HepG2 (cell line): Measurements from ENCODE around the gene IQCH. TPM values are rescaled to one million over a fixed set of nuclear protein-coding genes. Genes with fewer than 3 reads are reported as not detected.

Experiments
- BRCA1 ChIP-seq: sonication (generic); formaldehyde crosslinking; IDR thresholded peaks from 2 replicates; pipeline ENCODE4 v1.4.0; 2020; ENCODE audit warnings: missing genetic modification reagents
- ELF1 ChIP-seq: sonication (generic); formaldehyde crosslinking; IDR thresholded peaks from 2 replicates; pipeline ENCODE4 v1.4.0; 2020; ENCODE audit warnings: missing genetic modification reagents
- EP300 ChIP-seq, 3 experiments: sonication (generic) in 1 of 3; formaldehyde crosslinking in 1 of 3; IDR thresholded peaks; 2 replicates each; pipeline versions ENCODE4 v1.5.1 to v1.6.1; 2011 to 2020; ENCODE audit warnings: low read depth in 2 of 3, low read length in 2 of 3, borderline replicate concordance in 1 of 3, improper control_type of control experiment in 1 of 3, mild to moderate bottlenecking in 1 of 3, missing genetic modification reagents in 1 of 3, moderate library complexity in 1 of 3
- EZH2 ChIP-seq: conservative IDR thresholded peaks from 2 replicates; pipeline ENCODE4 v1.6.1; 2012; ENCODE audit warnings: mild to moderate bottlenecking, low read depth, low read length, moderate library complexity
- LBX2 ChIP-seq: sonication (generic); formaldehyde crosslinking; IDR thresholded peaks from 2 replicates; pipeline ENCODE4 v1.5.0; 2020; ENCODE audit warnings: missing genetic modification reagents, mild to moderate bottlenecking, borderline replicate concordance
- NCOA5 ChIP-seq: sonication (generic); formaldehyde crosslinking; IDR thresholded peaks from 2 replicates; pipeline ENCODE4 v1.4.0; 2020; ENCODE audit warnings: missing genetic modification reagents
- NFKB2 ChIP-seq: sonication (generic); formaldehyde crosslinking; IDR thresholded peaks from 2 replicates; pipeline ENCODE4 v1.4.0; 2020; ENCODE audit warnings: missing genetic modification reagents, borderline replicate concordance
- PRPF4 ChIP-seq: fragments of 200-400 bp; formaldehyde crosslinking; IDR thresholded peaks from 2 replicates; pipeline ENCODE4 v1.6.1; 2016; ENCODE audit warnings: low read length, low read depth; ENCODE audit not compliant: poor library complexity, severe bottlenecking
- SMARCC2 ChIP-seq: fragments of 450-650 bp; IDR thresholded peaks from 2 replicates; pipeline ENCODE4 v1.6.1; 2017; ENCODE audit warnings: antibody characterized with exemption, mild to moderate bottlenecking
- SRSF4 ChIP-seq: fragments of 200-400 bp; formaldehyde crosslinking; IDR thresholded peaks from one replicate; pipeline ENCODE4 v1.6.1; 2018; ENCODE audit warnings: mild to moderate bottlenecking, low read depth, low read length, moderate library complexity; ENCODE audit not compliant: poor library complexity, severe bottlenecking
- ZFP36 ChIP-seq: fragments of 150-350 bp; IDR thresholded peaks from 2 replicates; pipeline ENCODE4 v1.6.1; 2018; ENCODE audit warnings: borderline replicate concordance, low read length, low read depth; ENCODE audit not compliant: partially characterized antibody
- ZNF318 ChIP-seq: sonication (generic); formaldehyde crosslinking; IDR thresholded peaks from 2 replicates; pipeline ENCODE4 v1.4.0; 2020; ENCODE audit warnings: mild to moderate bottlenecking, missing genetic modification reagents
- ZNF337 ChIP-seq: sonication (generic); formaldehyde crosslinking; IDR thresholded peaks from 2 replicates; pipeline ENCODE4 v1.5.1; 2020; ENCODE audit warnings: missing genetic modification reagents, low read depth, mild to moderate bottlenecking, borderline replicate concordance
- ZNF414 ChIP-seq: sonication (generic); formaldehyde crosslinking; IDR thresholded peaks from 2 replicates; pipeline ENCODE4 v1.5.0; 2020; ENCODE audit warnings: missing genetic modification reagents
- polyA plus RNA-seq, 8 experiments: library from polyadenylated mRNA; depleted of rRNA in 3 of 8; stranded (reverse) in 7 of 8; unstranded in 1 of 8; fragments of >200 nt; fragmentation: Illumina TruSeq in 4 of 8; extraction: Trizol in 4 of 8; gene quantifications; 2 replicates each; pipeline versions ENCODE4 v1.2.1 to v1.2.3, GENCODE V29; 2011 to 2016; ENCODE audit warnings: low read depth in 4 of 8, missing spikeins in 1 of 8, mixed read lengths in 1 of 8; ENCODE audit not compliant: insufficient read depth in 1 of 8
- total RNA-seq, 5 experiments: library from RNA; depleted of rRNA; stranded (reverse); fragments of >200 nt; fragmentation: Illumina TruSeq; extraction: Trizol; gene quantifications; 2 replicates each; pipeline ENCODE4 v1.2.3, GENCODE V29; 2016; ENCODE audit warnings: low read depth in 1 of 5
- TF ChIP-seq, protein P1 (sequence below): sonication (generic); formaldehyde crosslinking; IDR thresholded peaks from 2 replicates; pipeline ENCODE4 v1.8.0; 2022; ENCODE audit warnings: missing genetic modification reagents, low read depth, mild to moderate bottlenecking, borderline replicate concordance

Gene IQCH
- total and polyA plus RNA-seq, 2 of the 13 experiments (the other 11 are each of a cell fraction or from before 2014, with no cell fraction given): 0.16 to 0.55 TPM

DNA sequence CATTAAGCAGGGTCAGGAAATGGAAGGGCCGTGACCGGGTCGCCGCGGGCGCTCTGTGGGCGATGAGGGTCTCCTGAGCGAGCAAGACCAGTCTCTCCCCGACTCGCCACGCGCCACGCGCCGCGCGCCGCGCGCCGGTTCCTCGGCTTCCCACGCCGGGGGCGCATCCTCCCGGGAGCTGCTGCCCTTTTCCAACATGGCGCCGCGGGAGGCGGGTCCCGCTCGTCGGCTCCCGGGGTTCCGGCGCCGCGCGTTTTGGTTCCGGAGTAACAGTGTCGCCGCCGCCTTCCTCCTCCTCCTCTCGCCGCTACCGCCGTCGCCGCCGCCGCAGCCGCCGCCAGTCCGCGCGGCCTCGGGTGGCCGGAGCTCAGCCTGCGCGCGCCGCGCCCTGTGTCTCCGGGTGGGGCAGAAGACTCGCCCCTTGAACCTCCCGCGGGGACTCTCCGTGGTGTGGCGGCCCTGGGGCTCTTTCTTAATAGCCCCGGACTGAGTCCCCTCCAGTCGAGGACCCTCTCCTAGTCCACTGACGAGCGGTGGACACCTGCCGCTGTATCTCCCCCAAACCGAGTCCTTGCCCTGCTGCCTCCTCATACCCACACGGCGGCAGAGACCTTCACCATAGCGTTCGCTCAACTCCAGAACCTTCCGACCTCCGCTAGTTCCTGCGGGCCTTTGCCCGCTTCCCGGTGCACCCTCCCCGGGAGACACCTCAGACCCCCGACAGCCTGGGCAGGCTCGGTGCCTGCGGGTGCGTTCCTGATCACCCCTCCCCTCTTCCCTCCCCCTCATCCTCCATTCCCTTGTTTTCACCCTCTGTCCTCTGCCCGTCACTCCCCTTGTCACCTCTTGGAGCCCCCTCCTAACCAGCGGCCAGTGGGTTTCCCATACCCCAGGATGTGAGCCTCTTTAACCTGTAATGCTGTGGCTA lies 288.1 kb downstream of the IQCH start, which contains the start of gene MAP2K5 (continued):
- TF ChIP-seq LBX2 (CRISPR knock-in tag) (no peak), BRCA1 (CRISPR knock-in tag) (peak; percentile 47; the same call in 1 of the 2 replicates), SMARCC2 (no peak), NFKB2 (CRISPR knock-in tag) (peak; percentile 45; the same call in 1 of the 2 replicates), ZNF337 (CRISPR knock-in tag) (no peak), ZFP36 (no peak), SRSF4 (no peak), EZH2 (no peak), PRPF4 (no peak), ZNF414 (CRISPR knock-in tag) (no peak), NCOA5 (CRISPR knock-in tag) (no peak), ELF1 (CRISPR knock-in tag) (no peak), ZNF318 (CRISPR knock-in tag) (no peak), EP300 (IDR thresholded peaks at IDR 0.05; ENCODE audit: low read depth in 2 of 2, low read length in 2 of 2) (no peak), EP300 (CRISPR knock-in tag; IDR thresholded peaks at IDR 0.05; ENCODE audit: borderline replicate concordance) (no peak)
- TF ChIP-seq, protein P1, sequence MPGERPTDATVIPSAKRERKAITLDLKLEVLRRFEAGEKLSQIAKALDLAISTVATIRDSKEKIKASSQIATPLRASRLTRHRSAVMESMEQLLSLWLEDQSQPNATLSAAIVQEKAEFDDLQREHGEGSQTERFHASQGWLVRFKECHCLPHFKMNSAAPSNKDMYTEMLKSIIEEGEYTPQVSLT (CRISPR knock-in tag): no peak
